ENCODE results near the gene MARS1. TPM values are rescaled to one million over a fixed set of nuclear protein-coding genes. Genes with fewer than 3 reads are reported as not detected.

The MARS1 gene
- total RNA-seq, 1 experiment from 2014 or later = 291 TPM

DNA sequence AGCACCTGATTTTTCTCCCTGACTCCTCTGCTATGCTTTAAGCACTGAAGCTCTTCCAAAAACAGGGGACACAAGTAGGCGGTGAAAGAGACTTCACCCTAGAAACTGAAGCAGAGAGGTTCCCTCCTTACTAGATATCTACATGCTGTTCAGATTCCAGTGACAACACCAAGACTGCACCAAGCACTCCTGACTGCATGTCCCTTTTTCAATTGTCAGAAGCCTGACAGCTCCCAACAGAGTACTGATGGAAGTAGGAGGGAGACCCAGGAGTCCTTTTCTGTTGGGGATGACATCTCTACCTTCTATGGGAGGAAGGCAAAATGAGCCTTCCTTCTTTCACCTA is 48.7 kb downstream of the MARS1 start:
- no peak for DNase-seq (ENCODE audit: low read depth, low spot score)
- Histone ChIP-seq H3K27me3 (ENCODE audit: control insufficient read depth, insufficient read depth, low read length) (no peaks in the 10 kb centered on the region), H3K36me3 (ENCODE audit: control insufficient read depth, insufficient read depth, low read length) (peaks cover 4% of the 10 kb centered on the region), H3K9me3 (ENCODE audit: control insufficient read depth, insufficient read depth, low read depth, low read length) (no peaks in the 10 kb centered on the region), H3K27ac (ENCODE audit: low read length) (no peak overlapping the region), H3K4me1 (ENCODE audit: control insufficient read depth, insufficient read depth, low read length) (no peaks in the 10 kb centered on the region), H3K4me3 (ENCODE audit: low read depth in 2 of 2, low read length in 2 of 2) (no peak overlapping the region)
- no peak for ATAC-seq
- in situ Hi-C loops (cut with HindIII; ENCODE audit: low pct_unique_long_range_greater_than_20kb, low sequenced_read_pairs) = no loop called here
- intact Hi-C loops (cut with micrococcal nuclease; ENCODE audit: unreplicated experiment) = no loop called here
- no TSS peak for BruUV-seq (replicated peaks)
- TF ChIP-seq POLR2AphosphoS5 (IDR thresholded peaks at IDR 0.05; ENCODE audit: low read depth, low read length) (no peak), TCF7L2 (IDR thresholded peaks at IDR 0.05; ENCODE audit: low read depth, low read length) (no peak), SIN3A (IDR thresholded peaks at IDR 0.05; ENCODE audit: borderline replicate concordance, insufficient read depth, low read depth, low read length) (no peak)
- TF ChIP-seq, protein P1, sequence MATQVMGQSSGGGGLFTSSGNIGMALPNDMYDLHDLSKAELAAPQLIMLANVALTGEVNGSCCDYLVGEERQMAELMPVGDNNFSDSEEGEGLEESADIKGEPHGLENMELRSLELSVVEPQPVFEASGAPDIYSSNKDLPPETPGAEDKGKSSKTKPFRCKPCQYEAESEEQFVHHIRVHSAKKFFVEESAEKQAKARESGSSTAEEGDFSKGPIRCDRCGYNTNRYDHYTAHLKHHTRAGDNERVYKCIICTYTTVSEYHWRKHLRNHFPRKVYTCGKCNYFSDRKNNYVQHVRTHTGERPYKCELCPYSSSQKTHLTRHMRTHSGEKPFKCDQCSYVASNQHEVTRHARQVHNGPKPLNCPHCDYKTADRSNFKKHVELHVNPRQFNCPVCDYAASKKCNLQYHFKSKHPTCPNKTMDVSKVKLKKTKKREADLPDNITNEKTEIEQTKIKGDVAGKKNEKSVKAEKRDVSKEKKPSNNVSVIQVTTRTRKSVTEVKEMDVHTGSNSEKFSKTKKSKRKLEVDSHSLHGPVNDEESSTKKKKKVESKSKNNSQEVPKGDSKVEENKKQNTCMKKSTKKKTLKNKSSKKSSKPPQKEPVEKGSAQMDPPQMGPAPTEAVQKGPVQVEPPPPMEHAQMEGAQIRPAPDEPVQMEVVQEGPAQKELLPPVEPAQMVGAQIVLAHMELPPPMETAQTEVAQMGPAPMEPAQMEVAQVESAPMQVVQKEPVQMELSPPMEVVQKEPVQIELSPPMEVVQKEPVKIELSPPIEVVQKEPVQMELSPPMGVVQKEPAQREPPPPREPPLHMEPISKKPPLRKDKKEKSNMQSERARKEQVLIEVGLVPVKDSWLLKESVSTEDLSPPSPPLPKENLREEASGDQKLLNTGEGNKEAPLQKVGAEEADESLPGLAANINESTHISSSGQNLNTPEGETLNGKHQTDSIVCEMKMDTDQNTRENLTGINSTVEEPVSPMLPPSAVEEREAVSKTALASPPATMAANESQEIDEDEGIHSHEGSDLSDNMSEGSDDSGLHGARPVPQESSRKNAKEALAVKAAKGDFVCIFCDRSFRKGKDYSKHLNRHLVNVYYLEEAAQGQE (IDR thresholded peaks at IDR 0.05; ENCODE audit: insufficient read depth in 1 of 2, low read depth in 2 of 2, low read length in 1 of 2) = no peak
- TF ChIP-seq, protein P2, sequence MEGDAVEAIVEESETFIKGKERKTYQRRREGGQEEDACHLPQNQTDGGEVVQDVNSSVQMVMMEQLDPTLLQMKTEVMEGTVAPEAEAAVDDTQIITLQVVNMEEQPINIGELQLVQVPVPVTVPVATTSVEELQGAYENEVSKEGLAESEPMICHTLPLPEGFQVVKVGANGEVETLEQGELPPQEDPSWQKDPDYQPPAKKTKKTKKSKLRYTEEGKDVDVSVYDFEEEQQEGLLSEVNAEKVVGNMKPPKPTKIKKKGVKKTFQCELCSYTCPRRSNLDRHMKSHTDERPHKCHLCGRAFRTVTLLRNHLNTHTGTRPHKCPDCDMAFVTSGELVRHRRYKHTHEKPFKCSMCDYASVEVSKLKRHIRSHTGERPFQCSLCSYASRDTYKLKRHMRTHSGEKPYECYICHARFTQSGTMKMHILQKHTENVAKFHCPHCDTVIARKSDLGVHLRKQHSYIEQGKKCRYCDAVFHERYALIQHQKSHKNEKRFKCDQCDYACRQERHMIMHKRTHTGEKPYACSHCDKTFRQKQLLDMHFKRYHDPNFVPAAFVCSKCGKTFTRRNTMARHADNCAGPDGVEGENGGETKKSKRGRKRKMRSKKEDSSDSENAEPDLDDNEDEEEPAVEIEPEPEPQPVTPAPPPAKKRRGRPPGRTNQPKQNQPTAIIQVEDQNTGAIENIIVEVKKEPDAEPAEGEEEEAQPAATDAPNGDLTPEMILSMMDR (IDR thresholded peaks at IDR 0.05) = no peak
- CTCF ChIA-PET = no interaction called here
- POLR2A ChIA-PET = no interaction called here

DNA sequence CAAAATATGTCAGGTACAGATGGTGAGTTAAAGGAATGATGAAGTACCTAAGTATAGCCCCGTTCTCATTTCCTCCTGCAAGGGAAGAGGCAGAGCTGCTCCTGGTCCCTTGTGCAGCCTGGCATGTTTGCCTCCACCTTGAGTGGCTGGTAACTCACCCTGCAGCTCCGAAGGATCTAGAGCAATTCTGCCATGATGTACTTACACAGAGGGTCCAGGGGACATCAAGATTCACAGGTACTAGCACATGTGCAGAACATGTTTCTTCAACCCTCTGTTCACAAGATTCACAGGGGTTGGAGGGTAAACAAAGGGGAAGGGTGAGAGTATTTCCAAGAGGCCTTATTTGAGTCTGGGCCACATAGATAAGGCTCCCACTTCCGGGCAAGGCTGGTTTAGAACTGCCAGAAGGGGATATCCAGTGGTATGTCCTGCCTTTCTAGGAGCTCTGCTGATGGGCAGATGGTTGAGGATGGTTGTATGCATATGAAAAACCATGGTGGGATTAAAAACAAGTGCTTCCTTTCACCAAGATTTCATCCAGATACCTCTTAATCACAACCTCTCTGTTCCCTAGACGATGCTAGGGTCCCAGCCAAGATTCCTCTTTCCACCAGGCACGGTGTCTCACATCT is 51.4 kb downstream of the MARS1 start:
- Histone ChIP-seq H3K9me3 (ENCODE audit: control insufficient read depth, insufficient read depth, low read depth, low read length) (no peaks in the 10 kb centered on the region), H3K36me3 (ENCODE audit: control insufficient read depth, insufficient read depth, low read length) (peaks cover 3% of the 10 kb centered on the region; the same call in 1 of the 2 replicates), H3K27ac (ENCODE audit: low read length) (no peak overlapping the region), H3K4me1 (ENCODE audit: control insufficient read depth, insufficient read depth, low read length) (no peaks in the 10 kb centered on the region), H3K4me3 (ENCODE audit: low read depth in 2 of 2, low read length in 2 of 2) (no peak overlapping the region), H3K27me3 (ENCODE audit: control insufficient read depth, insufficient read depth, low read length) (no peaks in the 10 kb centered on the region)
- intact Hi-C loops (cut with micrococcal nuclease; ENCODE audit: unreplicated experiment) (no loop called here), in situ Hi-C loops (cut with HindIII; ENCODE audit: low pct_unique_long_range_greater_than_20kb, low sequenced_read_pairs) (no loop called here)
- CTCF ChIA-PET = no interaction called here
- no peak for ATAC-seq
- POLR2A ChIA-PET = no interaction called here
- DNase-seq (ENCODE audit: low read depth, low spot score) = no peak
- BruUV-seq (replicated peaks) = no TSS peak
- TF ChIP-seq, protein P2 (IDR thresholded peaks at IDR 0.05) = no peak
- TF ChIP-seq SIN3A (IDR thresholded peaks at IDR 0.05; ENCODE audit: borderline replicate concordance, insufficient read depth, low read depth, low read length) (no peak), POLR2AphosphoS5 (IDR thresholded peaks at IDR 0.05; ENCODE audit: low read depth, low read length) (no peak), TCF7L2 (IDR thresholded peaks at IDR 0.05; ENCODE audit: low read depth, low read length) (no peak)
- TF ChIP-seq, protein P1 (IDR thresholded peaks at IDR 0.05; ENCODE audit: insufficient read depth in 1 of 2, low read depth in 2 of 2, low read length in 1 of 2) = no peak
